Spleen (tissue), 13 donors: Measurements from ENCODE around the gene CLEC4G. TPM values are rescaled to one million over a fixed set of nuclear protein-coding genes. Genes with fewer than 3 reads are reported as not detected.

Experiments used
- DNase-seq: peaks from one replicate; pipeline ENCODE4 v3.0.0-alpha.2; 2020
- H3K27ac ChIP-seq, 8 donors: fragments of 200-600 bp; sonication (generic) in 7 of 8; 1 replicate in 4 of 8; 2 replicates in 4 of 8; pipeline versions ENCODE4 v1.5.0 to v1.8.0; 2016 to 2021; ENCODE audit warnings: inconsistent platforms in 4 of 8, mild to moderate bottlenecking in 4 of 8, moderate library complexity in 1 of 8
- H3K27me3 ChIP-seq, 7 donors: fragments of 200-600 bp; sonication (generic) in 6 of 7; replicated peaks in 1 of 7; 1 replicate in 4 of 7; 2 replicates in 3 of 7; pipeline versions ENCODE4 v1.5.0 to v1.8.0; 2016 to 2021; ENCODE audit warnings: inconsistent platforms in 3 of 7, mild to moderate bottlenecking in 1 of 7
- H3K36me3 ChIP-seq, 6 donors: fragments of 200-600 bp; sonication (generic) in 5 of 6; 1 replicate in 4 of 6; 2 replicates in 2 of 6; pipeline versions ENCODE4 v1.5.0 to v1.8.0; 2016 to 2021; ENCODE audit warnings: inconsistent platforms in 2 of 6
- H3K4me1 ChIP-seq, 6 donors: fragments of 200-600 bp; sonication (generic) in 5 of 6; 1 replicate in 3 of 6; 2 replicates in 3 of 6; pipeline versions ENCODE4 v1.5.0 to v1.8.0; 2016 to 2021; ENCODE audit warnings: inconsistent platforms in 3 of 6
- H3K4me3 ChIP-seq, 8 donors: fragments of 200-600 bp; sonication (generic) in 7 of 8; 1 replicate in 4 of 8; 2 replicates in 4 of 8; pipeline versions ENCODE4 v1.5.0 to v1.8.0; 2016 to 2021; ENCODE audit warnings: inconsistent platforms in 4 of 8, mild to moderate bottlenecking in 4 of 8, moderate library complexity in 2 of 8
- H3K9me3 ChIP-seq, 8 donors: fragments of 200-600 bp; sonication (generic) in 7 of 8; 1 replicate in 4 of 8; 2 replicates in 4 of 8; pipeline versions ENCODE4 v1.5.0 to v1.8.0; 2016 to 2021; ENCODE audit warnings: inconsistent platforms in 4 of 8
- CTCF ChIP-seq, 11 experiments: fragments of 200-600 bp in 7 of 11; fragments of 450-650 bp in 4 of 11; sonication (generic) in 4 of 11; IDR thresholded peaks in 8 of 11; conservative IDR thresholded peaks in 3 of 11; 1 replicate in 7 of 11; 2 replicates in 4 of 11; pipeline versions ENCODE4 v1.4.0 to v1.8.0; 2016 to 2021; ENCODE audit warnings: antibody characterized with exemption in 11 of 11, inconsistent platforms in 4 of 11, mild to moderate bottlenecking in 1 of 11
- POLR2A ChIP-seq, 3 donors: fragments of 450-650 bp; IDR thresholded peaks; one replicate each; pipeline ENCODE4 v1.5.1; 2017; ENCODE audit warnings: antibody characterized with exemption in 3 of 3, mild to moderate bottlenecking in 1 of 3
- POLR2AphosphoS5 ChIP-seq, 3 donors: sonication (generic); formaldehyde crosslinking; IDR thresholded peaks; one replicate each; pipeline ENCODE4 v1.5.1; 2017; ENCODE audit warnings: antibody characterized with exemption in 3 of 3
- WGBS, 5 donors: extraction: QIAGEN DNeasy Blood & Tissue Kit in 3 of 5; methylation state at CpG; one replicate each; pipeline versions ENCODE4 v1.1.5 to v1.1.7; 2013 to 2018; 5-methylcytosine and 5-hydroxymethylcytosine counted together
- intact Hi-C: fragments of 100-400 bp; cut with DNase I; formaldehyde crosslinking; loops from one replicate; pipeline ENCODE4 v1.15.0; 2023; ENCODE audit warnings: low total_unique reads
- long read RNA-seq, 2 donors: transcript quantifications; one replicate each; lab custom pipeline, GENCODE V29; 2026
- polyA plus RNA-seq, 3 donors: library from polyadenylated mRNA; stranded (reverse); fragments of 200-250 nt; gene quantifications; one replicate each; pipeline ENCODE4 v1.2.1, GENCODE V29; 2013
- total RNA-seq, 7 donors: library from RNA; depleted of rRNA in 3 of 7; stranded (reverse); fragments of >200 nt in 3 of 7; fragmentation: NEBNext Ultra II Directional in 4 of 7; extraction: Animal tissue kit (Norgen Biotek cat#: 25700) in 4 of 7; gene quantifications; one replicate each; pipeline versions ENCODE4 v1.1.0 to v1.2.1, GENCODE V29; 2016 to 2021
- donor health status: healthy with polysubstance abuse.
- donor health status: DM: no; HTN: no; CAD: no; lungs with moderate emphysema.
- donor health status: DM: no; HTN: no; CAD: no.
- donor health status: Bipolar disorder and iron deficiency.
- donor health status: healthy.
- donor health status: DM: no; HTN: no; CAD: no.
- donor health status: DM: yes; HTN: yes; CAD: no.

CLEC4G gene
- total RNA-seq: 1 to 10 TPM in 3 of 7 donors, under 1 TPM in 3, not detected in 1; 0.34 to 4.0 (median 0.88) TPM
- polyA plus RNA-seq: 1 to 10 TPM in 2 of 3 donors, under 1 TPM in 1; 0.50 to 1.3 (median 1.0) TPM
- long read RNA-seq, donor 1: 0 reads
- long read RNA-seq, donor 2: 0 reads

GRCh38 chr19:7732045-7732444, at the start of gene CLEC4G:
CLEC4G (minus strand) TSS chr19:7732110; CDS start chr19:7732102, 8 bp downstream.
- H3K36me3 ChIP-seq: no peaks in the 10 kb centered on the region
- H3K9me3 ChIP-seq: no peaks in the 10 kb centered on the region
- intact Hi-C loops: no loop called here
- peaks cover 0 to 39% (median 27%) of the 10 kb centered on the region in 6 donors for H3K4me1 ChIP-seq
- TF ChIP-seq POLR2AphosphoS5 (IDR thresholded peaks at IDR 0.05): no peak
- TF ChIP-seq CTCF (IDR thresholded peaks at IDR 0.05 in 8 of 11, conservative IDR thresholded peaks at IDR 0.05 in 3 of 11): no peak
- TF ChIP-seq POLR2A (IDR thresholded peaks at IDR 0.05): no peak
- peaks cover 4 to 51% (median 31%) of the 10 kb centered on the region in 7 donors for H3K27me3 ChIP-seq
- 62 to 75% (median 70%) methylated on average over 9 of the region's 9 CpGs for WGBS, 5 donors
- no peak within 1 kb of the TSS for H3K27ac ChIP-seq
- DNase-seq: peak; percentile 56
- no peak within 1 kb of the TSS for H3K4me3 ChIP-seq

GRCh38 chr19:7781157-7781556, 49.2 kb upstream of the CLEC4G start:
- H3K36me3 ChIP-seq: no peaks in the 10 kb centered on the region
- peaks cover 0 to 17% (median 6%) of the 10 kb centered on the region in 6 donors for H3K4me1 ChIP-seq
- WGBS, 5 donors: 66 to 79% (median 70%) methylated on average over 12 of the region's 12 CpGs
- H3K9me3 ChIP-seq: peaks cover 0 to 11% (median 4%) of the 10 kb centered on the region in 8 donors
- TF ChIP-seq POLR2AphosphoS5 (IDR thresholded peaks at IDR 0.05) (no peak), CTCF (IDR thresholded peaks at IDR 0.05 in 8 of 11, conservative IDR thresholded peaks at IDR 0.05 in 3 of 11) (no peak), POLR2A (IDR thresholded peaks at IDR 0.05) (no peak)
- H3K27me3 ChIP-seq: peaks cover 0 to 39% (median 0%) of the 10 kb centered on the region in 7 donors
- no peak overlapping the region for H3K27ac ChIP-seq
- peak; percentile 9 for DNase-seq
- intact Hi-C loops: no loop called here
- H3K4me3 ChIP-seq: no peak overlapping the region

- no peak overlapping the region for H3K27ac ChIP-seq
- intact Hi-C loops: no loop called here
- peaks cover 0 to 3% (median 1%) of the 10 kb centered on the region in 8 donors for H3K9me3 ChIP-seq
- TF ChIP-seq POLR2AphosphoS5 (IDR thresholded peaks at IDR 0.05) (no peak), CTCF (IDR thresholded peaks at IDR 0.05 in 8 of 11, conservative IDR thresholded peaks at IDR 0.05 in 3 of 11) (no peak), POLR2A (IDR thresholded peaks at IDR 0.05) (no peak)
- H3K36me3 ChIP-seq: no peaks in the 10 kb centered on the region
- H3K4me3 ChIP-seq: no peak overlapping the region
- H3K4me1 ChIP-seq: peaks cover 0 to 17% (median 6%) of the 10 kb centered on the region in 6 donors
- WGBS, 5 donors: 74 to 86% (median 82%) methylated on average over 26 of the region's 26 CpGs
- H3K27me3 ChIP-seq: peaks cover 0 to 35% (median 0%) of the 10 kb centered on the region in 7 donors
- no peak for DNase-seq
Measured at GRCh38 chr19:7779631-7780486, 47.9 kb upstream of the CLEC4G start.

- Histone ChIP-seq H3K4me3 (no peak overlapping the region), H3K4me1 (peaks cover 0 to 16% (median 5%) of the 10 kb centered on the region in 6 donors), H3K9me3 (no peaks in the 10 kb centered on the region), H3K36me3 (no peaks in the 10 kb centered on the region), H3K27ac (no peak overlapping the region), H3K27me3 (peaks cover 0 to 23% (median 0%) of the 10 kb centered on the region in 7 donors)
- TF ChIP-seq POLR2A (IDR thresholded peaks at IDR 0.05) (no peak), POLR2AphosphoS5 (IDR thresholded peaks at IDR 0.05) (no peak), CTCF (IDR thresholded peaks at IDR 0.05 in 8 of 11, conservative IDR thresholded peaks at IDR 0.05 in 3 of 11) (no peak)
- 43 to 59% (median 50%) methylated on average over 5 of the region's 5 CpGs for WGBS, 5 donors
- intact Hi-C loops: no loop called here
- no peak for DNase-seq
Measured at GRCh38 chr19:7778081-7778480, 46.2 kb upstream of the CLEC4G start.
